Renal cortical epithelial cell (primary cell): Measurements from ENCODE around the gene RPS15A. TPM values are rescaled to one million over a fixed set of nuclear protein-coding genes. Genes with fewer than 3 reads are reported as not detected.
"Not testable (repeated sequence)": the region's sequence is repeated elsewhere in the genome, so short reads cannot be mapped to it uniquely, and the experiment has no call there.

ENCODE experiments used
- DNase-seq: peaks from one replicate; pipeline ENCODE4 v3.0.0-alpha.2; 2011; ENCODE audit warnings: low read depth
- total RNA-seq: library from RNA; depleted of rRNA; stranded (reverse); fragments of >200 nt; gene quantifications from 2 replicates; pipeline ENCODE4 v1.2.3, GENCODE V29; 2014

The RPS15A gene
- total RNA-seq, 1 donor from 2014 or later = 1,257 TPM

- DNase-seq = not testable (repeated sequence)
Observed at GRCh38 chr16:18756639-18757038, 33.5 kb downstream of the RPS15A start.

- DNase-seq = not testable (repeated sequence)
Observed at GRCh38 chr16:18742870-18743269, 47.3 kb downstream of the RPS15A start.

- DNase-seq = not testable (repeated sequence)
Observed at GRCh38 chr16:18740027-18740426, 50.1 kb downstream of the RPS15A start.

- DNase-seq = not testable (repeated sequence)
Observed at GRCh38 chr16:18738768-18739167, 51.4 kb downstream of the RPS15A start.

- not testable (repeated sequence) for DNase-seq
Observed at GRCh38 chr16:18734279-18734678, 55.9 kb downstream of the RPS15A start.

Other genes with a start within 250 kb of the RPS15A start
- 62.3 and 92.1 TPM in 2 replicates for gene NOMO2, start 228.2 kb downstream of the RPS15A start, total RNA-seq
- 307 and 551 TPM in 2 replicates for gene ARL6IP1, start 11.2 kb upstream of the RPS15A start, total RNA-seq
- 60.3 and 135 TPM in 2 replicates for gene SMG1, start 136.1 kb upstream of the RPS15A start, total RNA-seq
- gene TMC7, start 193.6 kb upstream of the RPS15A start, total RNA-seq = 0.87 and 1.1 TPM in 2 replicates